ENCODE data around the gene HES1.

The HES1 gene

DNA sequence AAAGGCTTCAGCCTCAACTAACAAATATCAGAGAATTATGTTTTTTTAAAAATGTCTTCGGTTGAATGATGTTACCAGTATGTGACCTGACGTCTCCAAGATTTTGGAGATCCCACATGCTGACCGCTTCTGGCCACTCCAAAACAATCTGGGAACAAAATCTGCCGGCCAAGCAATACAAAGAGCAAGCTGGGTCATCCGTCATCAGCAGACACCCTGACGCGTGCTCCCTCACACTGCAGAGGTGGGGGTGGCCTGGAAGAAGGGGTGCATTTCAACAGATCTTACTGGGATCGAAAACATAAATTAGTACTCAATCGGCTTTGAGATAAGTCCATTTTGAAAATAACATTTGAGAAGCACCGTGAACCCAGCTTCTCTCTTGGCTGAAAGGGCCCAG is 33.6 kb downstream of the HES1 start:
- H3K4me1 Mint-ChIP-seq (ENCODE audit: low read depth) = peaks cover 13% of the 10 kb centered on the region

DNA sequence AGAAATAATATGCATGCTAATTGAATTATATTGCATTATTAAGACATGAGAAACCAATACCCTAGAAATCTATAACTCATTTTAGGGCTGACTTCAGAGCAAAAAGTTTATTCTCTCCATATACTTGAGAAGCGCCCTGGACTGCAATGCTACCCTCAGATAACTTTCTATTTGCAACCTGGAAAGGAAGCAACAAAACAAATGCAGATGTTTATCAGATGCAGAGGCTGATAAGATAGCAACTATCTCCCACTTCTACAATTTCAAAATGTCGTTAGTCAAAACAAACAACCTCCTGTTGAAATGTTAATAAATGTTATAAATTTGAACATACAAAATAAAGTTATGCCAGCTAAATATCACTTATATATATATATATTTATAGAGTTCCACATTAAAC is 34.8 kb downstream of the HES1 start:
- H3K27ac Mint-ChIP-seq = no peak overlapping the region
- no peak overlapping the region for H3K4me3 Mint-ChIP-seq
- no peaks in the 10 kb centered on the region for H3K9me3 Mint-ChIP-seq
- peaks cover 11% of the 10 kb centered on the region for H3K4me1 Mint-ChIP-seq (ENCODE audit: low read depth)
- H3K27me3 Mint-ChIP-seq (ENCODE audit: low read depth) = peaks cover 41% of the 10 kb centered on the region
- peaks cover 5% of the 10 kb centered on the region for H3K36me3 Mint-ChIP-seq (ENCODE audit: low read depth)

More for the DNA sequence above, 33.6 kb downstream of the HES1 start:
- H3K4me3 Mint-ChIP-seq = no peak overlapping the region
- H3K27ac Mint-ChIP-seq = no peak overlapping the region
- H3K27me3 Mint-ChIP-seq (ENCODE audit: low read depth) = peaks cover 53% of the 10 kb centered on the region
- peaks cover 5% of the 10 kb centered on the region for H3K36me3 Mint-ChIP-seq (ENCODE audit: low read depth)
- H3K9me3 Mint-ChIP-seq = no peaks in the 10 kb centered on the region

DNA sequence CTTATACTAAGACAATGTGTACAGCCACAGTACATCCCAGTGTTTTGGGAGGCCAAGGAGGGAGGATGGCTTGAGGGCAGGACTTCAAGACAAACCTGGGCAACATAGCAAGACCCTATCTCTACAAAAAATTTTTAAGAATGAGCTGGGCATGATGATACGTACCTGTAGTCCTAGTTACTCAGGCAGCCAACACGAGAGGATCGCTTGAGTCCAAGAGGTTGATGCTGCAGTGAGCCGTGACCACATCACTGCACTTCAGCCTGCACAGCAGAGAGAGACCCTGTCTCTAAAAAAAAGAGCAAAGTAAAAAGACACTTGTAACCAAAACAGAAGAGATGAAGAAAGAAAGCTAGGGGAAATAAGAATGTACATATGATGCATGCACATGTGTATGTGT is 38.5 kb downstream of the HES1 start:
- peaks cover 10% of the 10 kb centered on the region for H3K4me1 Mint-ChIP-seq (ENCODE audit: low read depth)
- H3K27me3 Mint-ChIP-seq (ENCODE audit: low read depth) = peaks cover 26% of the 10 kb centered on the region

DNA sequence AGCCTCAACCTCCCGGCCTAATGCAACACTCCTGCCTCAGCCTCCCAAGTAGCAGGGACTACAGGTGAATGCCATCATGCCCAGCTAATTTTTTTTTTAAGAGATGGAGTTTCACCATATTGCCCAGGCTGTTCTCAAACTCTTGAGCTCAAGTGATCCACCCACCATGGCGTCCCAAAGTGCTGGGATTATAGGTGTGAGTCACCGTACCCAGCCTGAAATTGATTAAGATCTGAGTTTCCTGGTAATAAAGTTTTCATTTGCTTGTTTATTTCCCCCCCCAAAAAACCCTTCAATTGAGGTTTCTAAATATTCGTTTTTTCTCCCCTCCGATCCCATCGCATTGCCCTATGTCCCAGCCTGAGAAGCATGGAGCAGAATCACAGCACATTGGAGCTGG is 39.0 kb downstream of the HES1 start:
- Mint-ChIP-seq H3K27ac (no peak overlapping the region), H3K4me3 (no peak overlapping the region), H3K4me1 (ENCODE audit: low read depth) (peaks cover 10% of the 10 kb centered on the region), H3K27me3 (ENCODE audit: low read depth) (peaks cover 22% of the 10 kb centered on the region), H3K9me3 (no peaks in the 10 kb centered on the region), H3K36me3 (ENCODE audit: low read depth) (peaks cover 3% of the 10 kb centered on the region)

More for the DNA sequence above, 38.5 kb downstream of the HES1 start:
- Mint-ChIP-seq H3K4me3 (no peak overlapping the region), H3K9me3 (no peaks in the 10 kb centered on the region), H3K27ac (no peak overlapping the region), H3K36me3 (ENCODE audit: low read depth) (peaks cover 3% of the 10 kb centered on the region)

DNA sequence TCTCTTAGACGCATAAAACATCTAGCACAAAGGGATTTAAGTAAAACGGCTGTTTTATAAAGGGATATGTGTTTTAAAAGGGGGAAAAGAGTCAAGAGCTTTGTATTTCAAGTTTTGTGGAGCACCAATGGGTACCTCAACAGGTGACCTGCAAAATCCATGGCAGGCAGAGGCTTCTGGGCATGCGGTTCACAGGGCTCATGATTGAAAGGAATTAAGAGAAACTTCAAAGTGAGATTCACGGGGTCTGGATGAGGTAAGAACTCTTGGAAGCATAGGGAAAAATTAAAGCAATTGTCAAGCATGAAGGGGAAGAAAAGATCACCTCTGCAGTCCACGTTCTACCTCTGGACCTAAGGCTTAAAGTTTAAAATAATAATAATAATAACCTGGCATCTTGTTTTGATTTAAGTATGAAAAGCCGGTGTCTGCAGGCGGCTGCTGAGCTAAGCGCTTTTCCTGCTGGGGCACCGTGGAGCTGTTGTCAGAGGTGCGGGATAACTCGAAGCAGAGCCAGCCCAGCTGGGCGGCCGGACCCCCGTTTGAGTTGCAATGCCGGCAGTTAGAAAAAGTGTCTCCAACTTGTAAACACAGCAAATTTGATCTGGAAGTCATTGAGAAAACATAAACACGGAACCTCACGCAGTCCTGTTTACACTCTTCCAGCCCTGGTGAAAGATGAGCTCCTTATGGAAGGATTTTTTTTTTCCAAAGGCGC is 40.5 kb downstream of the HES1 start:
- H3K4me3 Mint-ChIP-seq = no peak overlapping the region
- H3K4me1 Mint-ChIP-seq (ENCODE audit: low read depth) = peaks cover 8% of the 10 kb centered on the region
- H3K27me3 Mint-ChIP-seq (ENCODE audit: low read depth) = peaks cover 22% of the 10 kb centered on the region
- peaks cover 3% of the 10 kb centered on the region for H3K36me3 Mint-ChIP-seq (ENCODE audit: low read depth)
- no peak overlapping the region for H3K27ac Mint-ChIP-seq
- H3K9me3 Mint-ChIP-seq = no peaks in the 10 kb centered on the region

DNA sequence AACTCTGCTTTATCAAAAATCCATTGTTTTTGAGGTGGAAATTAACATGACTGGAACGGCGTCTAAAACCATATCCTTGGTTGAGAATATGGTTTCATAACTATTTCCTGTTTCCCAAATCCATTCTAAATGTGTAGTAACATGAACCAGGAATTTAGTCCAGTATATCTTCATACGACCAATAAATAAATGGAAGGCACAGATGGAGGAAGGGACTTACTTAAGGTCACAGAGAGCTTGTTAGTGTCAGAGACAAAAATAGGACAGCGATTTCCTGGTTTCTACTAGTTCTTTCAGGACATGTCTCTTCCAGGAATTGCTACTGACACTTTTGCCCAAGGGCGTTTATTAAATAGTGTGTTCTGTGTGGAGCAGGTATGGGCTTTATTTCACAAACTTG is 41.2 kb downstream of the HES1 start:
- no peaks in the 10 kb centered on the region for H3K9me3 Mint-ChIP-seq
- H3K4me3 Mint-ChIP-seq = no peak overlapping the region
- peaks cover 8% of the 10 kb centered on the region for H3K4me1 Mint-ChIP-seq (ENCODE audit: low read depth)
- H3K36me3 Mint-ChIP-seq (ENCODE audit: low read depth) = peaks cover 3% of the 10 kb centered on the region
- H3K27me3 Mint-ChIP-seq (ENCODE audit: low read depth) = peaks cover 22% of the 10 kb centered on the region
- H3K27ac Mint-ChIP-seq = no peak overlapping the region

GRCh38 chr3:194178128-194178527 is 42.2 kb downstream of the HES1 start:
- Mint-ChIP-seq H3K27me3 (ENCODE audit: low read depth) (peaks cover 22% of the 10 kb centered on the region), H3K27ac (no peak overlapping the region), H3K4me3 (no peak overlapping the region), H3K4me1 (ENCODE audit: low read depth) (peaks cover 8% of the 10 kb centered on the region), H3K36me3 (ENCODE audit: low read depth) (no peaks in the 10 kb centered on the region), H3K9me3 (no peaks in the 10 kb centered on the region)

- H3K9me3 Mint-ChIP-seq = no peaks in the 10 kb centered on the region
- peaks cover 22% of the 10 kb centered on the region for H3K27me3 Mint-ChIP-seq (ENCODE audit: low read depth)
- peaks cover 8% of the 10 kb centered on the region for H3K4me1 Mint-ChIP-seq (ENCODE audit: low read depth)
Observed at GRCh38 chr3:194178669-194179068, 42.7 kb downstream of the HES1 start.

GRCh38 chr3:194180570-194180969 is 44.6 kb downstream of the HES1 start:
- Mint-ChIP-seq H3K4me3 (no peak overlapping the region), H3K27me3 (ENCODE audit: low read depth) (peaks cover 22% of the 10 kb centered on the region), H3K4me1 (ENCODE audit: low read depth) (peaks cover 8% of the 10 kb centered on the region), H3K9me3 (no peaks in the 10 kb centered on the region), H3K36me3 (ENCODE audit: low read depth) (no peaks in the 10 kb centered on the region), H3K27ac (no peak overlapping the region)

More at GRCh38 chr3:194178669-194179068, 42.7 kb downstream of the HES1 start:
- Mint-ChIP-seq H3K36me3 (ENCODE audit: low read depth) (no peaks in the 10 kb centered on the region), H3K4me3 (no peak overlapping the region), H3K27ac (no peak overlapping the region)

- Mint-ChIP-seq H3K4me1 (ENCODE audit: low read depth) (peaks cover 5% of the 10 kb centered on the region), H3K27me3 (ENCODE audit: low read depth) (peaks cover 19% of the 10 kb centered on the region), H3K9me3 (no peaks in the 10 kb centered on the region), H3K4me3 (no peak overlapping the region), H3K36me3 (ENCODE audit: low read depth) (no peaks in the 10 kb centered on the region), H3K27ac (no peak overlapping the region)
Observed at GRCh38 chr3:194181612-194182529, 45.9 kb downstream of the HES1 start.

DNA sequence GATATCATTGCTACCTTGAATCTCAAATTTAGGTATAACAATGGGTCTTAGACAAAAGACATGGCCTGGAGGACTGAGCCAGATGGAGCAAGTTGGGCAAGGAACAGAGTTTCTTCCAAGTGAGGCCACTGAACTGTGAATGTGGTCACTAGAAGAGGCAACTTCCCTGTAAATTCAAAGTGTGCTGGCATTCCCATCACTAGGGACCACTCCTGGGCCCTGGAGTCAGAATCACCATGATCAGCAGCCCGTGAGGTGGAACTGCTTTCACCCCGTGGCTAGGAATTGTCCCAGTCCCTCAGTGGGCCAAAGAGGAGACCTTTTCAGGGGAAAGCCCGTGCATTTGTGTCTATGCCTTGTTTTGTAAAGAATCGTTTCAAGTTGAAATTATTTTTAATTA is 47.3 kb downstream of the HES1 start:
- H3K9me3 Mint-ChIP-seq = no peaks in the 10 kb centered on the region
- peaks cover 13% of the 10 kb centered on the region for H3K27me3 Mint-ChIP-seq (ENCODE audit: low read depth)
- H3K4me3 Mint-ChIP-seq = no peak overlapping the region
- H3K4me1 Mint-ChIP-seq (ENCODE audit: low read depth) = peaks cover 4% of the 10 kb centered on the region
- no peak overlapping the region for H3K27ac Mint-ChIP-seq
- H3K36me3 Mint-ChIP-seq (ENCODE audit: low read depth) = no peaks in the 10 kb centered on the region

DNA sequence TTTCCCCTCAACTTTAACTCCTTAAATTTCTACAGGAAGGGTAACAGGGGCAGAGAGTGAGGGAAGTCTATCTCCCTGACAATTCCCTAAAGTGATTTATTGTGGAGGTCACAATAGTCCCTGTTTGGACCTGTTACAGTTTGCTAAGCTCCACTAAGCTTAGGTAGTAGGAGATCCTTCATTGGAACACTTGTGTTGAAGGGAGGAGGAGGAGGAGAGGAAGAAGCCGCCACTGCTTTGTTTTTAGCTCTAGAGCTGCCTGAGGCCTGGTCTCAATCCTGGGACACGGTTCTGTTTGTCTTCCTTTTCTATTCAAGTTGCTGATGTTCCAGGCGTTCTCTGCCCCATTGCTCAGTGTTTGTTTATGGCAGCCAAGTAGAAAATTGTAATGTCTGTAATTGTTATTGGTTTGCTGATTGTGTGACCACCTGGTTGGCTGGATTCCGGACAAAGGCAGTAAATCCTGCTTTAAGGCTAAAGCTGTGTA is 48.4 kb downstream of the HES1 start:
- Mint-ChIP-seq H3K9me3 (no peaks in the 10 kb centered on the region), H3K27ac (no peak overlapping the region)

GRCh38 chr3:194184801-194185200 is 48.9 kb downstream of the HES1 start:
- H3K4me3 Mint-ChIP-seq = no peak overlapping the region
- no peaks in the 10 kb centered on the region for H3K36me3 Mint-ChIP-seq (ENCODE audit: low read depth)
- no peaks in the 10 kb centered on the region for H3K27me3 Mint-ChIP-seq (ENCODE audit: low read depth)
- no peaks in the 10 kb centered on the region for H3K9me3 Mint-ChIP-seq
- H3K27ac Mint-ChIP-seq = no peak overlapping the region
- H3K4me1 Mint-ChIP-seq (ENCODE audit: low read depth) = peaks cover 6% of the 10 kb centered on the region

More for the DNA sequence above, 48.4 kb downstream of the HES1 start:
- peaks cover 3% of the 10 kb centered on the region for H3K27me3 Mint-ChIP-seq (ENCODE audit: low read depth)
- peaks cover 6% of the 10 kb centered on the region for H3K4me1 Mint-ChIP-seq (ENCODE audit: low read depth)
- H3K4me3 Mint-ChIP-seq = no peak overlapping the region
- H3K36me3 Mint-ChIP-seq (ENCODE audit: low read depth) = no peaks in the 10 kb centered on the region

- Mint-ChIP-seq H3K4me3 (no peak overlapping the region), H3K27ac (no peak overlapping the region), H3K9me3 (no peaks in the 10 kb centered on the region), H3K36me3 (ENCODE audit: low read depth) (no peaks in the 10 kb centered on the region), H3K4me1 (ENCODE audit: low read depth) (peaks cover 6% of the 10 kb centered on the region), H3K27me3 (ENCODE audit: low read depth) (no peaks in the 10 kb centered on the region)
Observed at GRCh38 chr3:194185221-194185620, 49.3 kb downstream of the HES1 start.
